EH (cell line): ENCODE measurements around the gene ECSIT.
"Not testable (repeated sequence)": the region's sequence is repeated elsewhere in the genome, so short reads cannot be mapped to it uniquely, and the experiment has no call there.

Experiments used
- DNase-seq: peaks from one replicate; pipeline ENCODE4 v3.0.0-alpha.2; 2015; ENCODE audit warnings: low read depth

ECSIT gene, protein sequence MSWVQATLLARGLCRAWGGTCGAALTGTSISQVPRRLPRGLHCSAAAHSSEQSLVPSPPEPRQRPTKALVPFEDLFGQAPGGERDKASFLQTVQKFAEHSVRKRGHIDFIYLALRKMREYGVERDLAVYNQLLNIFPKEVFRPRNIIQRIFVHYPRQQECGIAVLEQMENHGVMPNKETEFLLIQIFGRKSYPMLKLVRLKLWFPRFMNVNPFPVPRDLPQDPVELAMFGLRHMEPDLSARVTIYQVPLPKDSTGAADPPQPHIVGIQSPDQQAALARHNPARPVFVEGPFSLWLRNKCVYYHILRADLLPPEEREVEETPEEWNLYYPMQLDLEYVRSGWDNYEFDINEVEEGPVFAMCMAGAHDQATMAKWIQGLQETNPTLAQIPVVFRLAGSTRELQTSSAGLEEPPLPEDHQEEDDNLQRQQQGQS

DNA sequence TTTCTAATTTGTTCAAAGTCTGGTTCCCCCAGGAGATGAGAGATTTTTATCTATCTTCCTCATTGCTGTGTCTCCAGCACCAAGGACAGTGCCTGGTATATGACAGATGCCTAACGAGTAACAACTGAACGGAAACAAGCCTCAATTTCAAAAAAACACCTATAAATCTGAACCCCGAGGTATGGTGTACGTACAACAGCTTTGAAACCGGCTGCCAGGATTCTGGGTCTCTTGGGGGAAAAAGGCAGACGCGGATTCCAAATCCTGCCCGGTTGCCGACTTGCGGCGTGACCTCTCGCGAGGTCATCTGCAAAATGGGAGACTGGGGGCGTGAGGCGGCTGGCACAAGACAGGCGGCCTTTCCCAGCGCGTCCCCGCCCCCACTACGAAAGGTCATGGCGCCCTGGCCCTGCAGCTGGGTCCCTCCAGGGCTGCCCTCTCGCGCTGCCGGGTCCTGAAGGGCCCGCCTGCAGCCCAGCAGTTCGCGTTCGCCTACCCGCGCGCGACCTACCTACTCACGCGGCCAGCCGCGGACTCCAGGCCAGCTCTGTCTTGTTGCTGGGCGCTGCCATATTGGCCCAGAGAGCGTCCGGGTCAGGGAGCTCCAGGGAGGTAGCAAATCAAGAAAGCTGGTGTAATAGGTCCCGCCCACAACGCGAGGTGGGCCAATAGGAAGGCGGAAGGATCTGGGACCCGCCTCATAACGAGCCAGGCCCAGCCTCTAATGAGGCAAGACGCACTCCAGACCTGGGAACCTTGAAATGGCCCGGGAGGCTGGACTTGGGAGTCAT lies at the start of gene ECSIT:
Gene ECSIT (minus strand): TSS at position 584 of the 791 bp plus-strand sequence. CDS start 9,964 bp downstream, outside the sequence.
- DNase-seq, result peak; percentile 100

DNA sequence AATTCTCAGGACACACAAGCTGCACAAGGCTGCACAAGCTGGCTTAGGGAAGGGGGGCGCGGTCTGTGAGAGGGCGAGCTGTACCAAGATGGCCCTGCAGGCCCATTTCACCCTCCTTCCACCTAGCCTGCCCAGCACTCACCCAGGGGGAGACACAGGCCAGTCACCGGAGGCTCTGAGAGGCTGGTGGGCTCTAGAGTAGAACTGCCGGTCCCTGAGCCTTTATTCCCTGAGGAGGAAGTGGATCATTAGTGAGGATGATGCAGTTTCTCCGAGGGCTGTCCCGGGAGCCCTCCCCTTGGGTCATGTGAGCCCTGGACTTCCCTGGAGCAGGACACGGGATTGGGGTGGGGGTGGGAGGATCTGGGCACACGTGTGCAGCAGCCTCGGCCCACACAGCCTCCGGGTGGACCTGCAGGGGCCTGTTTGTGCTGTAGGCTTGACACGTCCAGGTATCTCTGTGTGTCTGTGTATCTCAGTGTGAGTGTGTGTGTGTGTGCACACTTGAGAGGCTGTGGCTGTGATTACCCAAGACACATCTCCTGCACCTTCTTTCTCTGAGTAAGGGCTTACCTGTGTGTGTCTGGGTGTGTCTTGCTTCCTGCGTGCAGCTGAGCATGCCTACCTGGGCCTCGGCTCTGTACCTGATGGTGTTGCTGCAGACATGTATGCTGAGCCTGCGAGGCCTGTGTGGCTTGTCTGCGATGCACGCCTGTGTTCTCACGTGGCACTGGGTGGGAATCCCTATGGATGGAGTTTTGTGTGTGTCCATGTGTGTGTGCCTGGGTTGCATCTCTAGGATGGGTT lies 48.7 kb upstream of the ECSIT start, which contains the start of gene ACP5:
Gene ACP5 (minus strand): TSS at position 195 of the 807 bp plus-strand sequence. CDS start 328 bp downstream, outside the sequence.
- peak; percentile 44 for DNase-seq

DNA sequence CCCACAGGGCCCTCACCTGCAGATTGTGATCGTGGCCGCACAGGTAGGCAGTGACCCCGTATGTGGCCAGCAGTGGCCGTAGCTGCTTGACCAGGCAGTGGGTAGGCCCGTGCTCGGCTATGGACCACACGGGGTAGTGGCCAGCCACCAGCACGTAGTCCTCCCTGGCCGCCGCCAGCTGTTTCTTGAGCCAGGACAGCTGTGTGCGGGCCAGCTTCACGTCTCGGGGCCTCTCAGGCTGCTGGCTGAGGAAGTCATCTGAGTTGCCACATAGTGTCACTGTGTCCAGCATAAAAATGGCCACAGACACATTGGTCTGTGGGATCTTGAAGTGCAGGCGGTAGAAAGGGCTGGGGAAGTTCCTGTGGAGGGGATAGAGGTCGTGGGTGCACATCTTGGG lies 47.3 kb upstream of the ECSIT start:
- DNase-seq, result no peak

DNA sequence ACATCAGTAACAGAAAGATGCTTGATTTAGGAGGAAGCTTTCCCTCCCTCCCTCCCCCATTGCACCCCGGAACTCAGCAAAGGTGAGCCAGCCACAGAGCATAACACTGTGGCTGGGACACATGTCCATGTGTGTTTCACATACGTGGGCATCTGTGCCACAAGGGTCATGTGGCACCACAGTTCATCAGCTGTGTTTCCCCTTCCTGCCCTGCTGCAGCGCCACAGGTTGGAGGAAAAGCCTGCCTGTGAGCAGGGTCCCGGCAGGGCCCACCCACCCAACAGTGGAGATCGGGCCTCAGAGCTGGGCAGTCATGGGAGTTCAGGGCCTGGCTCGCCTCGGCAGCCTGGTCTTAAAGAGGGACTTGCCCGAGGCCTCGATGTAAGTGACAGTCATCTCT lies 45.8 kb upstream of the ECSIT start:
- DNase-seq, result no peak

DNA sequence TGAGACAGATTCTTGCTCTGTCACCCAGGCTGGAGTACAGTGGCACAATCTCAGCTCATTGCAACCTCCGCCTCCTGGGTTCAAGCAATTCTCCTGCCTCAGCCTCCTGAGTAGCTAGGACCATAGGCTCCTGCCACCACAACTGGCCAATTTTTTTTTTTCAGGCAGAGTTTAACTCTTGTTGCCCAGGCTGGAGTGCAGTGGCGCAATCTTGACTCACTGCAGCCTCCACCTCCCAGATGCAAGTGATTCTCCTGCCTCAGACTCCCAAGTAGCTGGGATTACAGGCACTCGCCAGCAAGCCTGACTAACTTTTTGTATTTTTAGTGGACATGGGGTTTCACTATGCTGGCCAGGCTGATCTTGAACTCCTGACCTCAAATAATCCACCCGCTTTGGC lies 44.8 kb upstream of the ECSIT start:
- DNase-seq, result not testable (repeated sequence)

DNA sequence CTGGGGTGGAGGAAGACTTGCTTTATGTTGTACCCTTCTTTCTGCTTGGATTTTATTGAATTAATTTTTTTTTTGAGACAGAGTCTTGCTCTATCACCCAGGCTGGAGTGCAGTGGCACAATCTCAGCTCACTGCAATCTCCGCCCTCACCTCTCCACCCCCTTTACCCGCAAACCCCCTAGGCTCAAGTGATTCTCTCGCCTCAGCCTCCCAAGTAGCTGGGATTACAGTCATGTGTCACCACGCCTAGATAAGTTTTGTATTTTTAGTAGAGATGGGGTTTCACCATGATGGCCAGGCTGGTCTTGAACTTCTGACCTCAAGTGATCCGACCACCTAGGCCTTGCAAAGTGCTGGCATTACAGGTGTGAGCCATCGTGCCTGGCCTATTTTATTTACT lies 44.4 kb upstream of the ECSIT start:
- DNase-seq, result not testable (repeated sequence)

DNA sequence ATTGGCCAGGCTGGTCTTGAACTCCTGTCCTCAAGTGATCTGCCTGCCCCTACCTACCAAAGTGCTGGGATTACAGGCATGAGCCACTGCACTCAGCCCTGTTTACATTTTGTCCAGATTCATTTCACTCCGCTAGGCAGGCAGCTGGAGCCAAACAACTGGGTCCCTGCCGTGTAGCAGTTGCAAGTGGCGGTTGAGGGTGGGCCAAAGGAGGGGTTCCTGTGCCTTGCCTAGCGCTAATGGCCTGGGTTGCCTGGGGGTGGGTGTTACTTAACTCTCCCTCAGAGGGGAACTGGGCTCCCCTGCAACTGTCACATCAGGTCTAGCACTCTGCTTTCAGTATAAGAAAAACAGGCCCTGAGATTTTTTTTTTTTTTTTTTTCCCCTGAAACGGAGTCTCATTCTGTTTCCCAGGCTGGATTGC lies 41.1 kb upstream of the ECSIT start:
- no peak for DNase-seq

DNA sequence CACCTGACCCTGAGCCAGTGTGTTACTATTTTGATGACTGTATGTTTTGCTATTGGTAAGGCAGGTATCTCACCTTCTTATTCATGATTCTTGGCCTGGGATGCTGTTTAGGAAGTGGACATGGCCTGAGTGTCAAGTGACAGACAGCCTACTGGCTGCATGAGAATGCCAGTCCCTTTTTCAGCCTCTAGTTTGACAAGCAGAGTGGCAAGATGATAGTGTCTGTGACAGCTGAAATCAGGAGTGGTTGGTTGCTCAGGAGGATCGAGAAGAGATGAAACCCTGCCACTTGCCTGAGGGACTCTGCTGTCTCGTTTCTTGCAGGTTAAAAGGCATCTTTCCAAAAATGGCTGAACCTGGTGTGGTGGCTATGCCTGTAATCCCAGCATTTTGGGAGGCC lies 37.2 kb upstream of the ECSIT start:
- DNase-seq, result no peak

DNA sequence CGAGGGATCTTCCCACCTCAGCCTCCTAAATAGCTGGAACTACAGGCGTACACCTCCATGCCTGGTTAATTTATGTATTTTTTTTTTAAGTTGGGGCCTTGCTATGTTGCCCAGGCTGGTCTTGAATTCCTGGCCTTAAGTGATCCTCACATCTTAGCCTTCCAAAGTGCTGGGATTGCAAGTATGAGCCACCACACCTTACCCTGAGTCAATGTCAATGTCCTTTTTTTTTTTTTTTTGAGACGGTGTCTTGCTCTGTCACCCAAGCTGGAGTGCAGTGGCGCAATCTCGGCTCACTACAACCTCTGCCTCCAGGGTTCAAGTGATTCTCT lies 36.7 kb upstream of the ECSIT start:
- DNase-seq, result not testable (repeated sequence)

DNA sequence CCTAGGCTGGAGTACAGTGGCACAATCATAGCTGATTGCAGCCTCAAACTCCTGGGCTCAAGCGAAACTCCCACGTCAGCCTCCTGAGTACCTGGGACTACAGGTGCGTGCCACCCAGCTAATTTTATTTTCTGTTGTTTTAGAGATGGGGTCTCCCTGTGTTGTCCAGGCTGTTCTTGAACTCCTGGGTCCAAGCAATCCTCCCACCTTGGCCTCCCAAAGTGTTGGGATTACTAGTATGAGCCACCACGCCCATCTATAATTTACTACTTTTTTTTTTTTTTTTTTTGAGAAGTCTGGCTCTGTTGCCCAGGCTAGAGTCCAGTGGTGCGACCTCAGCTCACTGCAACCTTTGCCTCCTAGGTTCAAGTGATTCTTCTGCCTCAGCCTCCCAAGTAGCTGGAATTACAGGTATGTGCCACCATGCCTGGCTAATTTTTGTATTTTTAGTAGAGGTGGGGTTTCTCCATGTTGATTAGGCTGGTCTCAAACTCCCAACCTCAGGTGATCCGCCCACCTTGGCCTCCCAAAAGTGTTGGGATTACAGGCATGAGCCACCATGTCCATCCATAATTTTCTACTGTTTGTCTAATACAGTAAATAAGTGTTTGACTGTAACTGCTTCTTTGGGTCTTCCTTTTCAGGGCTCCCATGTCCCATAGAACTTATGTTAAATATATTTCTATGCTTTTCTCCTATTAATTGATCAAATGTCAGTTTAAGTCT lies 35.3 kb upstream of the ECSIT start:
- DNase-seq, result not testable (repeated sequence)

DNA sequence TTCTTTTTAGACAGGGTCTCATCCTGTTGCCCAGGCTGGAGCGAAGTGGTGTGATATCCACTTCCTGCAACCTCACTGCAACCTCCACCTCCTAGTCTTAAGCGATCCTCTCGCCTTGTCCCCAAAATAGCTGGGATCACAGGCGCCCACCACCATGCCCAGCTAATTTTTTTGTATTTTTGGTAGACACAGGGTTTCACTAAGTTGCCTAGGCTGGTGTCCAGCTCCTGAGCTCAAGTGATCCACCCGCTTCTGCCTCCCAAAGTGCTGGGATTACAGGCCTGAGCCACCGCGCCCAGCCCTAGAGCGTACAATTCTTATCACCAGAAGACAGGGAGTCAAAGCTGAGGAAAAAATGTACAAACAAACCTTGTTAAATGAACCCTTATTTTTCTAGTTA lies 34.6 kb upstream of the ECSIT start:
- no peak for DNase-seq

DNA sequence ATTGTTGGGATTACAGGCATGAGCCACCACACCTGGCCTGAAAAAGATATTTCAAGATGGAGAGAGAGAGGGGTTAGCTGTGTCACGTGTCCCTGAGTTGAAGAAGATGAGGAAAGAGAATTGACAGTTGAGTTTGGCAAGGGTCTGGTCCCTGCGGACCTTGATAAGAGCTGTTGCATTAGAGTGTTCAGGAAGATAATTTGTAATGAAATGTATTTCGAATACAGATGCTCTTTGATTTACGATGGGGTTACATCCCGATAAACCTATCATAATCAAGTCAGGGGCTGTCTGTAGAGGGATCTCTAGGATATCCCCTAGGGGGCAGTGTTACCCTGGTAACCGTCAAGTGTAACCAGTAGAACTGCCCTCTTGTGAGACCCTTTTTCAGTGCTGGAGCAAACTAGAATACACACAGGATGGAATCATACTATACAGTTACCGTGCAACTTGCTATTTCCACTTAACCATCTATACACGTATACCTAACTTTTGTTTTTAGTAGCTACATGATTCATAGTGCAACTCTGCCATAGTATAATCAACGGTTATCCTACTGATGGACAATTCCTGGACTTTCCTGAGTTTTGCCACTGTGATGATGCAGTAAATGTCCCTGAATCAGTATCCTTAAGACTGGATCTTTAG lies 31.6 kb upstream of the ECSIT start:
- peak; percentile 76 for DNase-seq

DNA sequence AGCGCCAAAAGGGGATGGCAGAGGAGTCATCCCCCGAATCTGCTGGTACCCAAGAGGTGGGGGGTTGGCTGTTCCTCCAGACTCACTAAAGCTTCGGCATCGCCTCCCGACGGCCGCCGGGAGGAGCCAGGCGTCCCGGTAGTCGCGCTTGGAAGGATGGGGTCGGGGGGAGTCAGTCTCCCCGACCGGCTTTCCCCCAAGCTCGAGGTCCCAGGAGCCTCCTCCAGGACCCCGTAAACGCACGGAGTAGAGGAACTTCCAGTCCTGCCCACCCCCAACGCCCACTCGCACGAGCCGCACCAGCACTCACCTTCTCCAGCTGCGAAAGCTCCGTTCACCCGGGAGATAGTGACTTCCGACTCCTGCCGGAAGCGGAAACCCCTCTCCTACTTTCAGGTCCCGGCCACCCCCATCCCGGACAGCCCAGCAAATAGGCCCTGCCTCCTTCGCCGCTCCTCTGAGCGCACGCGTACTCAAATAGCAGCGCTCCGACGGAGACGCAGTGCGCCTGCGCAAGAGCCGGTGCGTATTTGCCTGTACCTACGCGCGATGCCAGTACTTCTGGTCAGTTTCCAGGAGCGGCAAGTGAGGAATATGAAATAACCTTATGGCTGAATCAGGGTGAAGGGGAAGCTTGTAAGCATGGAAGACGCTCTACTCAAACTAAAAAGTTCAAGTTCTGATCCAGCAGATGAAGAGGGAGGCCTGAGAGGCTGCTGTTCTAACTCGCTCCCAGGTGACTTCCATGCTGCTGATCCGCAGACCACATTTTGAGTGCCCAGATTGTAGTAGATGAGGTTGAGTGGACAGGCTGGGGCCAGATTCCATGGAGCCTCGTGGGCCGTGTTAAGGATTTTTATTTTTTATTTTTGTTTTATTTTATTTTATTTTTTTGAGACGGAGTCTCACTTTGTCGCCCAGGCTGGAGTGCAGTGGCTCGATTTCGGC lies 30.2 kb upstream of the ECSIT start, which contains the start of gene ELOF1:
Gene ELOF1 (minus strand): TSS at position 350 of the 948 bp plus-strand sequence. CDS start 4,883 bp downstream, outside the sequence.
- DNase-seq, result peak; percentile 98

DNA sequence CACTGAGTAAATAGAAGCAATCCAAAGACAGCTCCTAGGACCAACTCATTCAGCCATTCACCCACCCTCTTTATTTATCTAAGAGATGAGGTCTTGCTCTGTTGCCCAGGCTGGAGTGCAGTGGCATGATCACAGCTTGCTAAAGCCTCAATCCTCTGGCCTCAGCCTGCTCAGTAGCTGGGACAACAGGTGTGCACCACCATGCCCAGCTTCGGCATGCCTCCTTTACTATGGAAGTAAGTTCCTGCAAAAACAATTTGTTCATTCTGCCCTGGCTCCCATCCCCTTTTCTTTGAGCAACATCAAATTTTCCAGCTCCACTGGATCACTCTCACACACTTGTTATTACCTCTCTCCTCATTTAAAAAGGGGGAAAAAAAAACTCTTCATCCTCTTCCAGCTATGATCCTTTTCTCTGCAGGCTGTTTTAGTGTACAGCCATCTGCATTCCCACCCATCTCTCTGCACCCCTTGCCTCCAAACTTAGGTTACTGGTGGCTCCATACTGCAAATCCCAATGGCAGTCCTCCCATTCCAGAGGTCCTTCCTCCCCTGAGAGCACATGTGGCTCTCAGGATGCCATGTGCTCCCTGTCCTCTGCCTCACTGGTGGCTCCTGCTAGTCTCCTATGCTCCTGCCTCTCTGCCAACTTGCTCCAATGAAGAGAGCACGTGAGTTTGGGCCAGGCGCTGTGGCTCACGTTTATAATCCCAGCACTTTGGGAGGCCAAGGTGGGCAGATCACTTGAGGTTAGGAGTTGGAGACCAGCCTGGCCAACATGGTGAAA lies 27.9 kb upstream of the ECSIT start:
- DNase-seq, result no peak

DNA sequence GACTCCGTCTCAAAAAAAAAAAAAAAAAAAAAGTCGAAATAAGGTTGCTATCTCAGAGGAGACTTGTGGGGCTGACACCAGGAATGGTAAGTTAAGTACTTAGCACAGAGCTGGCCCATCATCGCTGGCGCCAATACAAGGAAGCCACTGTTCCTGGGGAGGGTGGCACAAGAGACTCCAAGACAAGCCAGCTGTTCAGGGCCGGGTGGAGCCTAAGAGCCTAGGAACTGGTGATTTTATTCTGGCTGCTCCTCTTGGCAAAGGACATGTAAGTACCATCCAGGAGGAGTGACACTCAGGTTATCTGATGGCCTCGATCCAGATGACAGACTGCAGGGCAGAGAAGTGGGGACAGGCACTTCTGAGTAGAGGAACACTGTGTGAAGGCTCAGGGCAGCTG lies 26.3 kb upstream of the ECSIT start:
- DNase-seq, result no peak

DNA sequence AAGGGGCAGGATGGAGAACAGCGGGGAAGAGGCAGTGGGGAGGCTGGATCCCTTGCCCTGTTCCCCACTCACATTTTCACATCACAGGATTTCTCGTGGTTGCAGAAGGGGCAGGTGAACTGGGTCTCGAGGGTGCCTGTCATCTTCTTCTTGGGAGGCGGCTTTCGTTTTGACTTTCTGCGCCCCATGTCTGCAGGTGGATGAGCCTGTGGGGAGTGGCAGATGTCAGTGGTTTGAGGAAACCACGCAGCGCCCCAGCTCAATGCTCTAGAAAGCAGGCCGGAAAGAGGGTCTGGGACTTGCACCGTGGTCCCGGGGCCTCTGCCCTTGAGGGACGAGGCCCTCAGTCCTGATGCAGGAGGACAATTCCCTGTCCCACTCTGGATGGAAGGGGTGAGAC lies 25.2 kb upstream of the ECSIT start:
- no peak for DNase-seq

DNA sequence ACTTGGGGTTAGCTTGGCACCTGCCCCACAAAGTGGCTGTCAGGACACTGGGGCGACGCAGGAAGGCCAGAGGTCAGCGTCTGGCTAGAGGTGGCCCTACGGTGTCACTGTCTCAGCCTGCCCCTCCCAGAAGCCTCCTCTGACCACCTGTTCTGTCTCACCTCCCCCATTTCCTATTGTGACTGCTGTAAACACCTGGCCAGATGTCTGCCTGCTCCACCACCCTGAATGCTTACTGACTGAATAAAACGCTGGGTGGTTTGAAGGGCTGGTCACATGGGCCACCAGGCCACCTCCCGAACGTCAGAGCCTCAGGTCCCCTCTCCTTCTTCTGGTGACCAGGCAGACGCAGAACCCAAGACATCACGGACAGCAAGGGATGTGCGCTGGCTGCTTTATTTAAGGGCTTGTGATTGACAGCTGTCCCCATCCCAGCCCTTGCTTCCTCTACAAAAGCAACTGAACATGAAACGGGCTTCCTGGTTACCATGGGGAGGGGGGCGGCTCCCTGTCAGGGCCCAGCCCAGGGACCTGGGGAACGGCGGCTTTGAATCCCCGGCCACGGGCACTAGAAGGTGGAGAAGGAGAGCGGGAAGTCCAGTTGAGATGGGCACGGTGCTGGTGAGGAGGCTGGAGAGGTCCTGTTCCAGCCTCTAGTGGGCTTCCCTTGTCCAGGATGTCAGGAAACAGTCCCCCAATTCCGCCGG lies 23.9 kb upstream of the ECSIT start:
- no peak for DNase-seq

DNA sequence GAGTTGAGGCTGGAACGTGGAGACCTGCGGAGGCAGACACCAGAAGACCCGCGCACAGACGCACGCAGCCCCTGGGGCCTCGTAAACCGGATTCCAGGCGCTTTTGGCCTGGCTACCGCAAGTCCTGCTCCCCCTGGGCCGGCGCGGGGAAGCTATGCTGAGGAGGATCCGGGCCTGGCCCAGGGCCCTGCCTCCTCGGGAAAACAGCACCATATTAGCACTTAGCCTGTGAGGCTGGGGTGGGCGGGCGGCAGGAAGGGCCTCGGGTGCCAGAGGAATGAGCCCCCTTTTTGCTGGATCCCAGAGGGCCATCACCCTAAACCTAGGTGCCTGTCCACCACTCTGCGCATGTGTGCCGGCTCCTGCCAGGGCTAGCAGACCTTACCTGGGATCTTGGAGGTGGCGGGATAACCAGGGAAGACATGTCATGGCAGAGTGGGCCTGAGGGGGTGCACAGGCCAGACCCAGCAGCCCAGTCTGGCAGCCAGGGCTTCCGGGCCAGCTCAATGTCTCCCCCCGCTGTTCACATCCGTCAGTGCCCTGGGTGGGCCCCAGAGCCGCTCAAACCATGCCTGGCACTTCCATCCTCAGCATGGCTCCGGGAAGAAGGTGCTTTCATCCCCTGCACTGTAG lies 22.8 kb upstream of the ECSIT start:
- peak; percentile 36 for DNase-seq
